DMS79 treated with DMSO at 0.1 percent for 48 hours (cell line): ENCODE data around the gene HOXD3.

Experiments
- DNase-seq: peaks from one replicate; lab custom pipeline; 2025; lab: John Stamatoyannopoulos, UW

Gene HOXD3

GRCh38 chr2:176162911-176163671 is 6.0 kb downstream of the HOXD3 start:
- DNase-seq: no peak

DNA sequence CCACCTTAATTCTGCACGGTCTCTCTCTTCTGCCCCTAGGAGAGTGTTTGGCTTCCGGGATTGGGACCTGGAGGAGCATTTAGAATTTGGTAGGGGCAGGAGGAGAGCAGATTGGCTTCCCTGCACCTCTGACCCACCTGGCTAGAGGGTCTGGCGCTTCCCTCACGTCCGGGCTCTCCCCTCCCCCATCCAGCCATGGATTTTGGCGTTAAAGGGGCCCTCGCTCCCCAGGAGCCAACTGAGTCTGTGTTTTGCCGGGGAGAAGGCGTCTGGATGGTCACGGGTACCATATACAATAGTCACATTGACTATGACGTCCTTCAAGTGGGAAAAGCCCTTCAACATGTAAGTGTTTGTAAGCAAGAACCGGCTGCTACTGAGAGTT is 6.6 kb downstream of the HOXD3 start:
- DNase-seq: no peak

DNA sequence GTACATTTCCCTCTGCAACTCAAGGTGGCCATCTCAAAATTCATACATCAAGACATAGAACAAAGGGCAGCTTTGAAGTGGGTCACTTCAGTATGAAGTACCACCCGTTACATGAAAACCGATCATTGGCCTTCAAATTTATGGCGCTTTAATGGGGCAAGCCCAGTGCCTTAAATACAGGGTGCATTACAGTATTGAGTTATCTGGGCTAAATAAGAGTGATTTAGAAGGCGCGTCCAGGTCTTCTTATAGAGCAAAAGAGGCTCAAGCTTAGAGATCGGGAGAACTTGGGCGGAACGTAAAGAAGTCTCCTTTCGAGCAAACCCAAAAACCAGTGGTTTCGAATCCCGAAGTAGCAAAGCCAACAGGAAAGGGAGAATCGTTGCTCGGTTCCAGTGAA is 7.1 kb downstream of the HOXD3 start:
- DNase-seq: no peak

DNA sequence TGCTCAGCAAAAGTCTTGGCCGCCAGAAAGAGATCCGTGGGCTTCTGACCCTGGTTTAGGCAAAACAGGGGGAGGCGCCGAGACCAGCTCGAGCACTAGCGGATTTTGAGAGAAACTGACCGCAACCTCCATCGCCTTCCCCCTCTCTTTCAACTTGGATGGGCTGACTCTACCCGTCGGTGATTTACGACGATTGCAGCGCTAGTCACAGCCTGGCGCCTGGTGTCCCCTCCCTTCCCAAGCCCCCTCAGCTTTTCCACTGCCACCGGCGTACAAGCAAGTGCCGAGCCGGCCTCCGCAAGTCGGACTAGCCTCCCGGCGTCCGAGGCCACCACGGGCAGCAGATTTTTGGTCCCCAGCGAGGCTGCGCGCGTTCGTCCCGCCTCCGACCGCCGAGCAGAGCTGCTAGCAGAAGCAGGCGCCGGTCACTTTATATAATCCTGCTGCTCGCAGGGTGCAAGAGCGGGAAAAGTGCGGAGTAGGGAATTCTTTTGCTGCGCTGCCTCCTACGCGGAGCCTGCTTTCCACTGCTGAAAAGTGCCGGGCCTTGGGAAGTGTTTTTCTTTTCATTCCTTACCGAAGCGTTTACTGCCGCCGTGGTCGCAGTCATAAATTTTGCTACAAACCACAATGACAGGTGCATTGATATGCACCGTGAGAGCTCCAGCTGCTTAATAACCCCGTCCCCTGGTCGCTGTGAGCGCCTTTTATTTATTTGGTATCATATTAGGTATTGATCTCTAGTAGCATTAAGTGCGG is 7.7 kb downstream of the HOXD3 start:
- DNase-seq: no peak

- no peak for DNase-seq
Measured at GRCh38 chr2:176165370-176166050, 8.4 kb downstream of the HOXD3 start.

GRCh38 chr2:176166272-176166671 is 9.2 kb downstream of the HOXD3 start:
- no peak for DNase-seq

- no peak for DNase-seq
Measured at GRCh38 chr2:176167398-176167797, 10.3 kb downstream of the HOXD3 start.

- no peak for DNase-seq
Measured at GRCh38 chr2:176169181-176169580, 12.1 kb downstream of the HOXD3 start.

- DNase-seq: no peak
Measured at GRCh38 chr2:176169711-176170110, 12.6 kb downstream of the HOXD3 start.

DNA sequence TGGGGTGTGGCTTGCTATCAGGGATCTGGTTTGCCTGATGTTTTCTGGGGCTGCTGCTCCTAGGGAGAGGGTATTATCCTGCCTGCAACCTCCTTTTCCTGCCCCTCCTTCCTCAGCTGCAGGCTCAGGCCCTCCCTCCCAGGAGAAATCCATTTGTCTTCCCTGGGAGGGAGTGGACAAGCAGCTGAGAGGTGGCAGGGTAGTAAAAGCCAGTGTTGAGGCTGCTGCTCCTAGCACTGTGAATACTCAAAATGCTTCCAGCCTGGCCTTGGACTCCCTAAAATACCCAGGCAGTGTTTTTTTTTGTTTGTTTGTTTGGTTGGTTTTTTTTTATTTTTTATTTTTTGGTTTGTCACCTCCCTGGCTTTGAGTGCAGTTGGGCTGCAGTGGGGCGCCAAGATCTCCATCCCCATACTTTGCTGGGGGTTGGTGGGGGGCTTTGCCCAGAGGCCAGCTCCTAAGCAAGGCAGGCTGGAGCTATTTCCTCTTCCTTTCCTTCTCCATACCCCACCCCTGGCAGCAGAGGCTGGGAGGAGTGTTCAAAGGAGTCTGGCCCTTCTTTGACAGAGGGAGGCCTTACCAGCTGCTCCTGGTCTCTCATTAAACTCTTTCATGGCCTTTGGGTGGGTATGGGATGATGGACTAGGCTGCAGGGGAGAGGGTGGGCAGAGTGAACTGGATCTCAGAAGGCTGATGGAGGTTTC is 13.6 kb downstream of the HOXD3 start:
- no peak for DNase-seq

DNA sequence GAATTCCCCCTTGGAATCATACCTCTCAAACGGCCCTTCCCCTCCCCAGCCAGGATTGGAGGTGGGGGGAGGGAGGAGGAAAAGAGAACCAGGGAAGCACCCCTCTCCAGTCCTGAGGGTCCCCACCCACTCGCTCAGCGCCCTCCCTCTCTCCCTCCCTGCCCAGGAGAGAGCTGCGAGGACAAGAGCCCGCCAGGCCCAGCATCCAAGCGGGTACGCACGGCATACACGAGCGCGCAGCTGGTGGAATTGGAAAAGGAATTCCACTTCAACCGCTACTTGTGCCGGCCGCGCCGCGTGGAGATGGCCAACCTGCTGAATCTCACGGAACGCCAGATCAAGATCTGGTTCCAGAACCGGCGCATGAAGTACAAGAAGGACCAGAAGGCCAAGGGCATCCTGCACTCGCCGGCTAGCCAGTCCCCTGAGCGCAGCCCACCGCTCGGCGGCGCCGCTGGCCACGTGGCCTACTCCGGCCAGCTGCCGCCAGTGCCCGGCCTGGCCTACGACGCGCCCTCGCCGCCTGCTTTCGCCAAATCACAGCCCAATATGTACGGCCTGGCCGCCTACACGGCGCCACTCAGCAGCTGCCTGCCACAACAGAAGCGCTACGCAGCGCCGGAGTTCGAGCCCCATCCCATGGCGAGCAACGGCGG is 14.4 kb downstream of the HOXD3 start:
- DNase-seq: no peak

- DNase-seq: no peak
Measured at GRCh38 chr2:176172007-176172894, 15.1 kb downstream of the HOXD3 start.

DNA sequence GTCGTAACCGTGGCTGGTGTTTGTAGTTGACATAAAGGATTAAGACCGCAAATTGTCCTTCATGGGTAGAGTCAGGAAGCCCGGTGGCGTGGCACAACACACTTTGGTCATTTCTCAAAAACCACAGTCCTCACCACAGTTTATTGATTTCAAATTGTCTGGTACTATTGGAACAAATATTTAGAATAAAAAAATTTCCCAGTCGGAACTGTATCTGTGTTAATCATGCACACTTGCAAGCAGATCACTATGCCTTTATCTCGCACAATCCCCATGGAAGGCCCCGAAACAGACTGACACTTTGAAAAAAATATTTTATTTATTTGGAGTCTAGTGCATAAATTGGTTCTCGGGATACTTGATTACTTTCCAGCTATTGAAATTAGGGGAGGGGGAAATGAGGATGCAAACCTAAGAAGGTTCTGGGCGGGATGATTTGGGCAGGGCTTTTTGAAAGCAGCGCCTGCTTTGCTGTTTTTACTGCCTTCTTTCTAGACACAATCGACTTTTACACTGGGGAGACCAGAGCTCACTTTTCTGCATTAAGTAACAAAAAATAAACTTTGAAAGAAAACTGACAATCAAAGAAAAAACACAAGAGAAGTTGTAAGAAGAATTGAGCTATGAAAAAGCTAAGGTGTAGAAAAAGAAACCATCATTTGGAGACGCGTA is 15.9 kb downstream of the HOXD3 start:
- DNase-seq: no peak

DNA sequence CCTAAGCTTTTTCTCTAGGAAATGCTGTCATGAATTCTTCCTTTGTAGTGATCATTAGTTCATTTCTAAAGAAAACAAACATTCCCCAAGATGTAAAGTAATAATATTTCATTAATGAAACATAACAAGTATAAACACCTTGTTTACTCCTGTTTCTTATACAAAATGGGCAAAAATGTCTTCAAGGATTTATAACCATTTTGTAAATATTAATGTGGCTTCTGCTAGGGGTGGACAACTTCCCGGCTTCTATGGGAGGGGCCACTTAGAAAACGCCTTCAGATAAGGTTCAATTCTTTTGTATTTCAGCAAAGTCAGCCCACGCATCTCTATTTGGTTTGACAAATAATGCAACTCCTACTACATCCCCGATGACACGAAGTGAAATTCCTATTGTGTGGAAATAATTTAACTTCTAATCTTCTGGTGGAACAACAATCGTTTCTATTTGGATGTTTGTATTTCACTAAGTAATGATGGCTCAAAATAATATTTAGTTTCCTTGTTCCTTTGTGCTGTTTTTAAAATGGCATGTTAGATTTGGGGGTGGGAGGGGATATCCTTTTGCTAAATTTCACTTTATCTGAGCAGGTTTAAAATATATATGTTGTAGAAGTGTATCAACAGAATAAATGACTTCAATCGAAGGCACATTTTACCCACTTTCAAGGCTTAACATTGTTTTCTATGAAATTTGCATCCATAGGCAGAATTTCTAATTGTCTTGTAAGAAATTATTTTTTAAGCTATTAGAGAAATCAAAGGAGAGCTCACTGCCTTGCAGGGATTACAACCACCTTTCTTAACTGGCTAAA is 16.7 kb downstream of the HOXD3 start:
- no peak for DNase-seq

DNA sequence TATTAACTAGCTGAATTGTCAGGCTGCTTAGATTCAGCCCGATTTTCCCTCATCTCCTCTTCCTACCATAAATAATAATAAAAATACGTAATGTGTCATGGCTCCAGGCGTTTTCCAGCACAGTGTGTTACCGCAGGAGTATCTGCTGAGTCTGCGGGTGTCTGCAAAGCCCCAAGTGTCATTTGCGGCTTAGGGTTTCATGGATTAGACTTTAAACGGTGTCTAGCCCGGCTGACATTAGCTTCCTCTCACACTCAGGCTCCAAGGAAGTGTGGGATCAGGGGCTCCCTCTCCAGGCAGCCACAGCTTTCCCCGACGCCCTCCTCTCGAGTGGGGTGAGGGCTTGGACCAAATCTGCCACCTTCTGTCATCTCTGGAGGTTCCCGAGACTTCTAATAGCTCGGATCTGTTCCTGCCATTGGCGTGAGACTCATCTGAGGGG is 17.3 kb downstream of the HOXD3 start:
- no peak for DNase-seq

- no peak for DNase-seq
Measured at GRCh38 chr2:176174824-176175708, 18.0 kb downstream of the HOXD3 start.

DNA sequence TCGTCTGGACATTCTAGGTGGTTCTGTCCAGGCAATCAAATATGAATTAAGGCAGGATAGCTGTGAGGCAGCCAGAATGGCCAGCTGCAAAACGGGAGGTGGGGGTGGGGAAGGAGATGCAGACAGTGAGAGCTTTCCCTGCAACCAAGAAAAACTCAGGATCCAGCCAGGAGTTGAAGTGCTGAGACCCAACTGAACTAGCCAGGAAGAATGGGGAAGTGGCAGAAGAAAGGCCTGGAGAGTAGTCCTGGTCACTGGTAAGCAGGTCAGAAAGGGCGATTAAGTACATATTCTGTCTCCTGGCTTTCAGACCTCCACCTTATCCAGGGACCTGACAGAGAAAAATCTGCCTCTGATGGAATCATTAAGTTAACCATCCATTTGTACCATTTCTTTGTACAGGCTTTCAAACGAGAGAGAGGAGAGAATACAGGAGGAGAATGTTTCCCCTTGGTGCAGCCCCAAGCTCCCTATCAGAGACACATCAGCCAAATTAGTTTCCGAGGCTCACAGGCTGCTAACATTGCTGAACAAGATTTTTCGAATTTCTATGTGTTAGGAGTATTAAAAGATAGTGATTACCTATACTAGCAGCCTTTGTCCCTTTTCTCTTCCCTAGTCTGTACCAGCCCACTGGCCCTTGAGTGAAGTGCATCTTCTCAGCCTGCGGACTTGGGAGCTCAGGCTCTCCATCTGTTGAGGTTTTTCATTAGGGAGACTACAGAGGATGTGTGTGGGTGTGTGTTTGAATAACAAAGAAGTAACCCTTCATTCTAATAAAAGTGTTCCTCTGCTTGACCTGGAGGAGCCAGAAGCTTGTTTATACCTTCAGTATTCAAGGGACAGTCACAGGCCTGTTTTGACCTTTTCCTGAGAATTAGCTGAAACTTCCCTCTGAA is 18.9 kb downstream of the HOXD3 start:
- peak; percentile 43 for DNase-seq
